ENCODE data around the gene UBE2Q2. TPM values are rescaled to one million over a fixed set of nuclear protein-coding genes. Genes with fewer than 3 reads are reported as not detected.

Gene UBE2Q2
- total RNA-seq, 2 donors from 2014 or later, result 31.5 to 40.2 TPM

DNA sequence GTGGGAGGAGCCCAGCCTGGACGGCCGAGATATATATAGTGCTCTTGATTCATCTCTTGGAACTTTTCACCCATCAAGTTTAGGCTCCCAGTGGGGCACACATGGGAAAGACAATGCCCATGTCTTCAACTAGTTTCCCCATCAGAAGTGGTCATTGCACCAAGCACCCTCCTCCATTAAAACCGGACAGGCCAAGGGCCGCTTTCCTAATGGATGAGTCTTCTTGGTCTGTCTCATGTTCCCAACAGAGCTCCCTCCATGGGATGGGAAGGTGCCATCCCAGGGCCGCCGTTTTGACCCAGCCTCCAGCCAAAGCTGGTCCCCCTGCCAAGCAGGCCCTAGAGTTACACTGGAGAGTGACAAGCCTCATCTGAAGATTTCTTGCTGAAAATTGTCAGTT, 34.7 kb upstream of the UBE2Q2 start:
- TF ChIP-seq, protein P1, sequence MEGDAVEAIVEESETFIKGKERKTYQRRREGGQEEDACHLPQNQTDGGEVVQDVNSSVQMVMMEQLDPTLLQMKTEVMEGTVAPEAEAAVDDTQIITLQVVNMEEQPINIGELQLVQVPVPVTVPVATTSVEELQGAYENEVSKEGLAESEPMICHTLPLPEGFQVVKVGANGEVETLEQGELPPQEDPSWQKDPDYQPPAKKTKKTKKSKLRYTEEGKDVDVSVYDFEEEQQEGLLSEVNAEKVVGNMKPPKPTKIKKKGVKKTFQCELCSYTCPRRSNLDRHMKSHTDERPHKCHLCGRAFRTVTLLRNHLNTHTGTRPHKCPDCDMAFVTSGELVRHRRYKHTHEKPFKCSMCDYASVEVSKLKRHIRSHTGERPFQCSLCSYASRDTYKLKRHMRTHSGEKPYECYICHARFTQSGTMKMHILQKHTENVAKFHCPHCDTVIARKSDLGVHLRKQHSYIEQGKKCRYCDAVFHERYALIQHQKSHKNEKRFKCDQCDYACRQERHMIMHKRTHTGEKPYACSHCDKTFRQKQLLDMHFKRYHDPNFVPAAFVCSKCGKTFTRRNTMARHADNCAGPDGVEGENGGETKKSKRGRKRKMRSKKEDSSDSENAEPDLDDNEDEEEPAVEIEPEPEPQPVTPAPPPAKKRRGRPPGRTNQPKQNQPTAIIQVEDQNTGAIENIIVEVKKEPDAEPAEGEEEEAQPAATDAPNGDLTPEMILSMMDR (IDR thresholded peaks at IDR 0.05), result no peak
- Histone ChIP-seq H3K4me1 (ENCODE audit: control insufficient read depth in 1 of 2, low read depth in 2 of 2) (no peaks in the 10 kb centered on the region), H3K4me3 (no peak overlapping the region), H3K27me3 (replicated peaks; ENCODE audit: insufficient read depth) (no peaks in the 10 kb centered on the region), H3K36me3 (no peaks in the 10 kb centered on the region), H3K27ac (no peak overlapping the region), H3K9me3 (no peaks in the 10 kb centered on the region)
- DNase-seq (ENCODE audit: low spot score) (no peak), ATAC-seq (ENCODE audit: insufficient number of reproducible peaks, low FRiP score, low read depth) (no peak)

DNA sequence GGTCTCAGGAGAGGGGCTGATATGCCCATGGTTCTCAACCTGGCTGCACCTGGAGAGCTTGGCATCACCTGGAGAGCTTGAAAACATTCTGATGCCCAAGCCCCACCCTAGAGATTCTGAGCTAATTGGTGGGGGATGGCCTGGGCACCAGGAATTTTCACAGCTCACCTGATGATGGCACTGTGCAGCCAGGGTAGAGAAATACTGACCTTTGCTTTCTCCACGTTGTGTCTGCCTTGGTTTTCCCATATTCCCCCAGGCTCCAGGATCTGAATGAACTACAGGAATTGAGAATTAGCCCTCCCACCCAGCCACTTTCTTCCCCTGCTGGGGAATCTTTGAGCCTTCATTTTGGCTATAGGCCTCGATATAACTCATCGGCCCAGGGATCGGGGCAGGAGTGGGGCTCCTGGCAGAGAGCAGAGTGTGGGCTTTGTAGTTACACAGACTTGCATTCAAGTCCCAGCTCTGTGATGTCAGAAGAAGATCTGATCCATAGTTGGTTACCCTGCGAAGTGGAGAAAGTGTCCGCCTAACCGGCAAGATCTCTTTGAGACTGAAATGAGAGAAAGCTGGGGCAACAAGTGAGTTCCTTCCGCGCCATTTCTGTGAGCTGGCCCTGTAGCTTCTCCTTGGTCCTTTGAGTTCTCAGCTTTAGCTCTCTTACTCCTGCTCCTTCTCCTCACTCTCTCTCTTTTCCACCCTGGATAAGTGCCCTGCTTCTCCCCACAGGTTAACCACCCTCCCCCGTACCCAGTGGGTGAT, 33.1 kb upstream of the UBE2Q2 start:
- Histone ChIP-seq H3K4me3 (no peak overlapping the region), H3K9me3 (no peaks in the 10 kb centered on the region), H3K27me3 (replicated peaks; ENCODE audit: insufficient read depth) (no peaks in the 10 kb centered on the region), H3K4me1 (ENCODE audit: control insufficient read depth in 1 of 2, low read depth in 2 of 2) (no peaks in the 10 kb centered on the region), H3K36me3 (no peaks in the 10 kb centered on the region), H3K27ac (no peak overlapping the region)
- ATAC-seq (ENCODE audit: insufficient number of reproducible peaks, low FRiP score, low read depth) (no peak), DNase-seq (ENCODE audit: low spot score) (no peak)
- TF ChIP-seq, protein P1 (IDR thresholded peaks at IDR 0.05), result no peak

DNA sequence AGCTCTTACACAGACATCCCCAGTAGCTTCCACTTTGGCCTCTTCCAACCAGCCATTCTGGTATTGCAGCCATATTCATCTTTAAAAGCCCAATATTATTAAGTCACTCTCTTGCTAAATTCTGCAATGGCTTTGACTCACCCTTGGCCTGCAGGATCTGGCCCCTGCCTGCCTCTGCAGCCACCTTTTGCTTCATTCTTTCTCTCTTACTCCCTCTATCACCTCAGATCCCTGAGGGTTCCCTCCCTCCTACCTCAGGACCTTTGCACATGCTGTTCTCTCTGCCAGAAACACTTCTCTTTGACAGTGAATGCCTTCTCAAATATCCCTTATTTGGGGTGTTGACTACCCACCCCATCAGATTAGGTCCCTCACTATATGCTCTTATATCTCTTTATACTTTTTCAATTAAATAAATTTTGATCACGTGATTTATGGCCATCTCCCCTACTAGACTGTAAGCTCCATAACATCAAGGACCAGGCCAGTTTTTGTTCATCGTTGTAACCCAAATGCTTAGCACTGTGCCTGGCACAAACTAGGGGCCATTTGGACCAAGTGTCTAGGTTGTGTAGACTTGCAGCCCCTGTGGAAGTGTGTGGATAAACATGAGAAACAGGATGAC, 32.3 kb upstream of the UBE2Q2 start:
- TF ChIP-seq, protein P1 (IDR thresholded peaks at IDR 0.05), result no peak
- H3K27ac ChIP-seq, result no peak overlapping the region
- DNase-seq (ENCODE audit: low spot score) (no peak), ATAC-seq (ENCODE audit: insufficient number of reproducible peaks, low FRiP score, low read depth) (no peak)
- H3K9me3 ChIP-seq, result no peaks in the 10 kb centered on the region
- H3K4me1 ChIP-seq (ENCODE audit: control insufficient read depth in 1 of 2, low read depth in 2 of 2), result no peaks in the 10 kb centered on the region
- H3K4me3 ChIP-seq, result no peak overlapping the region
- H3K36me3 ChIP-seq, result no peaks in the 10 kb centered on the region
- H3K27me3 ChIP-seq (replicated peaks; ENCODE audit: insufficient read depth), result no peaks in the 10 kb centered on the region

DNA sequence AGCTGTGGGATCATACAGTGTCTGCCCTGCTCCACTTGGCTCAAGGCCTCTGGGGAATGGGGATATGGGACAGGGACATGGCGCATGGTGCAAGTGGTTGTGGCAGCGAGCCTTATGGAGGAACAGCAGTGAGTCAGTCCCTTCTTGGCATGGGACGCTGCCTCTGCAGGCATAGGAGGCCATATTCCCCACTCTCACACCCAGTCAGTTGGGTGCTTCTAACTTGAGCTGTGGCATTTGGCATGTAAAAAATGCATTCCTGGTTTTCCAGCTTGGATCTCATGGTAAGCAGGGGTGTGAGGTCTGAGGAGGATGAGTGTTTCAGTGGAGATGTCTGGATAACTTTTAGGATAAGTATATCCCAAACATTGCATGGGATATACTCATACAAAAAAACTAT, 31.6 kb upstream of the UBE2Q2 start:
- Histone ChIP-seq H3K36me3 (no peaks in the 10 kb centered on the region), H3K4me1 (ENCODE audit: control insufficient read depth in 1 of 2, low read depth in 2 of 2) (no peaks in the 10 kb centered on the region), H3K27me3 (replicated peaks; ENCODE audit: insufficient read depth) (no peaks in the 10 kb centered on the region), H3K27ac (no peak overlapping the region), H3K4me3 (no peak overlapping the region), H3K9me3 (no peaks in the 10 kb centered on the region)
- TF ChIP-seq, protein P1 (IDR thresholded peaks at IDR 0.05), result no peak
- DNase-seq (ENCODE audit: low spot score), result no peak
- no peak for ATAC-seq (ENCODE audit: insufficient number of reproducible peaks, low FRiP score, low read depth)

DNA sequence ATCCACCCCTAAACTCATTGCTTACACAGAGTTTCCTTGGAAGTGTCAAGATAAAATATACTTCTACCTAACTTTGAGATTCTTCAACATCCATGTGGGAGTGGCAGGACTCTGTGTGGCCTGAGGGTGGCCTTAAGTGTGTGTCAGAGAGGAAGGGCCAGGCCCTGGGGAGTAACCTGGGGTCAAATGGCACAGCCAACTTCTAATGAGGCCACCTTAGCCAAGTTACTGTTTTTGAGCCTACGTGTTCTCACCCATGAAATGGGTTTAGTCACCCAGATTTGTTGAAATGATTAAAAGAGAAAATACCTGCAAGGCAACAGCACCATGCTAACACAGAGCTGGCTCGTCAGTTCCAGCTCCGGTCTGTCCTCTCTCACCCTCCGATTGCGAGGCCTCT, 28.5 kb upstream of the UBE2Q2 start:
- no peaks in the 10 kb centered on the region for H3K4me1 ChIP-seq (ENCODE audit: control insufficient read depth in 1 of 2, low read depth in 2 of 2)
- TF ChIP-seq, protein P1 (IDR thresholded peaks at IDR 0.05), result no peak
- H3K4me3 ChIP-seq, result no peak overlapping the region
- ATAC-seq (ENCODE audit: insufficient number of reproducible peaks, low FRiP score, low read depth) (no peak), DNase-seq (ENCODE audit: low spot score) (no peak)
- no peaks in the 10 kb centered on the region for H3K27me3 ChIP-seq (replicated peaks; ENCODE audit: insufficient read depth)
- no peaks in the 10 kb centered on the region for H3K9me3 ChIP-seq
- H3K27ac ChIP-seq, result no peak overlapping the region
- no peaks in the 10 kb centered on the region for H3K36me3 ChIP-seq

All from thoracic aorta (tissue), 2 donors.